Measurements from ENCODE around the gene GSTM1. TPM values are rescaled to one million over a fixed set of nuclear protein-coding genes. Genes with fewer than 3 reads are reported as not detected.

Gene GSTM1
- 10 to 100 TPM in 1 of 2 donors, not detected in 1; 46.1 TPM for total RNA-seq

GRCh38 chr1:109687641-109688499 is at the start of gene GSTM1:
GSTM1 (plus strand) TSS chr1:109687817; CDS start chr1:109687874, 57 bp downstream.
- Histone ChIP-seq H3K36me3 (no peaks in the 10 kb centered on the region), H3K27me3 (no peaks in the 10 kb centered on the region), H3K4me3 (peak within 1 kb of the TSS; percentile 48), H3K27ac (peak within 1 kb of the TSS; percentile 78), H3K4me1 (no peaks in the 10 kb centered on the region), H3K9me3 (no peaks in the 10 kb centered on the region), H3K9ac (ENCODE audit: low read depth in 2 of 2, low read length in 2 of 2) (peak within 1 kb of the TSS; percentile 51 to 73)
- peak; percentile 25 for TF ChIP-seq CTCF (IDR thresholded peaks at IDR 0.05)
- intact Hi-C loops (cut with DNase I) = no loop called here
- no peak for DNase-seq

- H3K4me3 ChIP-seq = no peak overlapping the region
- H3K9me3 ChIP-seq = no peaks in the 10 kb centered on the region
- no peaks in the 10 kb centered on the region for H3K27me3 ChIP-seq
- no peak for DNase-seq
- H3K9ac ChIP-seq (ENCODE audit: low read depth in 2 of 2, low read length in 2 of 2) = no peak overlapping the region
- TF ChIP-seq CTCF (IDR thresholded peaks at IDR 0.05) = no peak
- peaks cover 4% of the 10 kb centered on the region for H3K4me1 ChIP-seq
- no peaks in the 10 kb centered on the region for H3K36me3 ChIP-seq
- intact Hi-C loops (cut with DNase I) = loop anchor here (5.0 to 10.0 kb wide), 2 partner anchors 97 to 346 kb away; partner anchors contain the start of gene AHCYL1
- no peak overlapping the region for H3K27ac ChIP-seq
Observed at GRCh38 chr1:109639063-109639840, 48.4 kb upstream of the GSTM1 start.

GRCh38 chr1:109639841-109640184 is 47.8 kb upstream of the GSTM1 start:
- DNase-seq = no peak
- Histone ChIP-seq H3K27me3 (no peaks in the 10 kb centered on the region), H3K27ac (no peak overlapping the region), H3K9me3 (no peaks in the 10 kb centered on the region), H3K36me3 (no peaks in the 10 kb centered on the region), H3K9ac (ENCODE audit: low read depth in 2 of 2, low read length in 2 of 2) (no peak overlapping the region), H3K4me1 (peaks cover 4% of the 10 kb centered on the region), H3K4me3 (no peak overlapping the region)
- intact Hi-C loops (cut with DNase I) = loop anchor here (5.0 to 10.0 kb wide), 2 partner anchors 98 to 345 kb away; partner anchors contain the start of gene AHCYL1
- TF ChIP-seq CTCF (IDR thresholded peaks at IDR 0.05) = no peak

- Histone ChIP-seq H3K4me1 (peaks cover 4% of the 10 kb centered on the region), H3K4me3 (no peak overlapping the region), H3K9me3 (no peaks in the 10 kb centered on the region), H3K27ac (no peak overlapping the region), H3K9ac (ENCODE audit: low read depth in 2 of 2, low read length in 2 of 2) (no peak overlapping the region), H3K36me3 (no peaks in the 10 kb centered on the region), H3K27me3 (no peaks in the 10 kb centered on the region)
- intact Hi-C loops (cut with DNase I) = no loop called here
- peak; percentile 99 for TF ChIP-seq CTCF (IDR thresholded peaks at IDR 0.05)
- DNase-seq = peak; percentile 95
Observed at GRCh38 chr1:109640285-109640865, 47.2 kb upstream of the GSTM1 start.

GRCh38 chr1:109641078-109641740 is 46.4 kb upstream of the GSTM1 start:
- Histone ChIP-seq H3K9me3 (no peaks in the 10 kb centered on the region), H3K36me3 (no peaks in the 10 kb centered on the region), H3K27me3 (no peaks in the 10 kb centered on the region), H3K4me1 (peaks cover 4% of the 10 kb centered on the region), H3K4me3 (no peak overlapping the region), H3K27ac (no peak overlapping the region), H3K9ac (ENCODE audit: low read depth in 2 of 2, low read length in 2 of 2) (no peak overlapping the region)
- intact Hi-C loops (cut with DNase I) = no loop called here
- TF ChIP-seq CTCF (IDR thresholded peaks at IDR 0.05) = no peak
- no peak for DNase-seq
